HG02970 (cell line): ENCODE measurements around the gene NCSTN.

Experiments
- ATAC-seq: cut with Tn5 transposase; IDR thresholded peaks from one replicate; pipeline ENCODE4 v1.9.1; 2021; ENCODE audit warnings: mild to moderate bottlenecking, moderate library complexity, moderate number of reproducible peaks; ENCODE audit not compliant: unreplicated experiment, low FRiP score

Gene NCSTN

GRCh38 chr1:160342953-160343869, at the start of gene NCSTN, which contains the start of gene COPA:
Gene NCSTN (plus strand): TSS chr1:160343383. CDS start chr1:160343397, 14 bp downstream.
Gene COPA (minus strand): TSS chr1:160343250. CDS start chr1:160343170, 80 bp downstream.
- ATAC-seq, result peak; percentile 87

GRCh38 chr1:160296036-160296435, 47.1 kb upstream of the NCSTN start:
- ATAC-seq, result no peak

GRCh38 chr1:160300173-160300572, 43.0 kb upstream of the NCSTN start:
- ATAC-seq, result no peak

GRCh38 chr1:160307118-160307791, 35.9 kb upstream of the NCSTN start:
- no peak for ATAC-seq

GRCh38 chr1:160308451-160309184, 34.6 kb upstream of the NCSTN start:
- ATAC-seq, result no peak

GRCh38 chr1:160309185-160309557, 34.0 kb upstream of the NCSTN start:
- ATAC-seq, result no peak

- ATAC-seq, result no peak
These were observed 33.6 kb upstream of the NCSTN start for GRCh38 chr1:160309571-160309970.

- no peak for ATAC-seq
These were observed 27.8 kb upstream of the NCSTN start for GRCh38 chr1:160315359-160315758.

- ATAC-seq, result no peak
These were observed 20.4 kb upstream of the NCSTN start for GRCh38 chr1:160322831-160323230.

- ATAC-seq, result no peak
These were observed 17.9 kb upstream of the NCSTN start for GRCh38 chr1:160325252-160325651.

GRCh38 chr1:160326418-160326817, 16.8 kb upstream of the NCSTN start:
- ATAC-seq, result no peak

GRCh38 chr1:160328184-160328583, 15.0 kb upstream of the NCSTN start:
- ATAC-seq, result no peak

- ATAC-seq, result no peak
These were observed 13.1 kb upstream of the NCSTN start for GRCh38 chr1:160330119-160330518.

- ATAC-seq, result no peak
These were observed 10.7 kb upstream of the NCSTN start for GRCh38 chr1:160332516-160332915.

- ATAC-seq, result no peak
These were observed 4.6 kb upstream of the NCSTN start for GRCh38 chr1:160338580-160338979.

- ATAC-seq, result no peak
These were observed 3.0 kb upstream of the NCSTN start for GRCh38 chr1:160340146-160340545.

- no peak for ATAC-seq
These were observed 2.3 kb upstream of the NCSTN start for GRCh38 chr1:160340866-160341265.

GRCh38 chr1:160342526-160342925, 657 bp upstream of the NCSTN start:
- ATAC-seq, result no peak

- ATAC-seq, result no peak
These were observed 1.1 kb downstream of the NCSTN start for GRCh38 chr1:160344241-160344640.

- ATAC-seq, result no peak
These were observed 1.8 kb downstream of the NCSTN start for GRCh38 chr1:160344936-160345335.

GRCh38 chr1:160346463-160346862, 3.3 kb downstream of the NCSTN start:
- no peak for ATAC-seq
